OCI-LY7 (cell line): ENCODE measurements around the gene MAPK4. TPM values are rescaled to one million over a fixed set of nuclear protein-coding genes. Genes with fewer than 3 reads are reported as not detected.

Source experiments
- BruUV-seq: library from RNA; stranded (reverse); fragments of 400-500 nt; replicated peaks from 2 replicates; lab custom pipeline; 2021; lab: Mats Ljungman, UMichigan
- CTCF ChIA-PET: fragments of 300-600 bp; sonication (Branson Sonifier 250); formaldehyde crosslinking; loops from one replicate; lab custom pipeline; 2022; ENCODE audit warnings: antibody characterized with exemption; ENCODE audit not compliant: unreplicated experiment; lab: Charles Lee
- POLR2A ChIA-PET: fragments of 300-600 bp; sonication (Branson Sonifier 250); formaldehyde crosslinking; loops from one replicate; lab custom pipeline; 2022; ENCODE audit warnings: antibody characterized with exemption; lab: Charles Lee
- DNase-seq: peaks from one replicate; pipeline ENCODE4 v3.0.0-alpha.2; 2015; ENCODE audit warnings: low spot score
- H2AFZ ChIP-seq: fragments of 200-600 bp; sonication (generic), shearing (Covaris generic); 2 replicates; pipeline ENCODE4 v1.6.1; 2014; ENCODE audit warnings: mild to moderate bottlenecking, antibody characterized with exemption, low read length, moderate library complexity
- H3K27ac ChIP-seq: fragments of 200-600 bp; sonication (generic); 2 replicates; pipeline ENCODE4 v1.5.1; 2014; ENCODE audit warnings: mixed run types, low read depth, mild to moderate bottlenecking, moderate library complexity, low read length, inconsistent platforms; ENCODE audit not compliant: poor library complexity, severe bottlenecking
- H3K36me3 ChIP-seq: fragments of 200-600 bp; sonication (generic); 2 replicates; pipeline ENCODE4 v1.6.1; 2014; ENCODE audit warnings: mild to moderate bottlenecking, antibody characterized with exemption, low read length, moderate library complexity, mixed read lengths; ENCODE audit not compliant: insufficient read depth
- H3K4me1 ChIP-seq: fragments of 200-600 bp; sonication (generic); 2 replicates; pipeline ENCODE4 v1.5.1; 2014; ENCODE audit warnings: mild to moderate bottlenecking, low read length; ENCODE audit not compliant: insufficient read depth, poor library complexity, severe bottlenecking
- H3K4me2 ChIP-seq: fragments of 200-600 bp; sonication (generic); 2 replicates; pipeline ENCODE4 v1.6.1; 2014; ENCODE audit warnings: mild to moderate bottlenecking, low read length
- H3K4me3 ChIP-seq: fragments of 200-600 bp; sonication (generic); 2 replicates; pipeline ENCODE4 v1.5.1; 2014; ENCODE audit warnings: mild to moderate bottlenecking, low read depth, low read length; ENCODE audit not compliant: poor library complexity, severe bottlenecking
- H3K79me2 ChIP-seq: fragments of 200-600 bp; sonication (generic); 2 replicates; pipeline ENCODE4 v1.6.1; 2016; ENCODE audit warnings: low read depth, mild to moderate bottlenecking, low read length, moderate library complexity, mixed read lengths; ENCODE audit not compliant: insufficient read depth
- H3K9me2 ChIP-seq: fragments of 200-600 bp; sonication (generic); 2 replicates; pipeline ENCODE4 v1.6.1; 2016; ENCODE audit warnings: mild to moderate bottlenecking, low read length, mixed read lengths; ENCODE audit not compliant: insufficient read depth
- H3K9me3 ChIP-seq: fragments of 200-600 bp; sonication (generic); 2 replicates; pipeline ENCODE4 v1.6.1; 2014; ENCODE audit warnings: mild to moderate bottlenecking, mixed run types, low read length, mixed read lengths
- H4K20me1 ChIP-seq: fragments of 200-600 bp; sonication (generic); 2 replicates; pipeline ENCODE4 v1.6.1; 2014; ENCODE audit warnings: mild to moderate bottlenecking, antibody characterized with exemption, low read length, moderate library complexity, mixed read lengths; ENCODE audit not compliant: insufficient read depth
- CTCF ChIP-seq: fragments of 200-600 bp; sonication (generic); conservative IDR thresholded peaks from 2 replicates; pipeline ENCODE4 v1.5.1; 2014; ENCODE audit warnings: mild to moderate bottlenecking, antibody characterized with exemption, low read length, moderate library complexity, mixed read lengths
- EZH2phosphoT487 ChIP-seq: fragments of 200-600 bp; sonication (generic); IDR thresholded peaks from 2 replicates; pipeline ENCODE4 v1.6.1; 2018; ENCODE audit warnings: low read depth, borderline replicate concordance, mild to moderate bottlenecking, mixed run types, antibody characterized with exemption, low read length, moderate library complexity, mixed read lengths
- intact Hi-C: fragments of 100-400 bp; cut with micrococcal nuclease; formaldehyde crosslinking; loops from one replicate; pipeline ENCODE4 v1.10.0; 2022; ENCODE audit not compliant: unreplicated experiment
- total RNA-seq, 2 experiments: library from RNA; depleted of rRNA in 1 of 2; stranded (reverse); fragments of >200 nt in 1 of 2; shearing (Covaris generic) in 1 of 2; gene quantifications; 2 replicates each; pipeline ENCODE4 v1.2.3, GENCODE V29; 2014 to 2022

MAPK4 gene
- total RNA-seq, 2 experiments from 2014 or later, result not detected

DNA sequence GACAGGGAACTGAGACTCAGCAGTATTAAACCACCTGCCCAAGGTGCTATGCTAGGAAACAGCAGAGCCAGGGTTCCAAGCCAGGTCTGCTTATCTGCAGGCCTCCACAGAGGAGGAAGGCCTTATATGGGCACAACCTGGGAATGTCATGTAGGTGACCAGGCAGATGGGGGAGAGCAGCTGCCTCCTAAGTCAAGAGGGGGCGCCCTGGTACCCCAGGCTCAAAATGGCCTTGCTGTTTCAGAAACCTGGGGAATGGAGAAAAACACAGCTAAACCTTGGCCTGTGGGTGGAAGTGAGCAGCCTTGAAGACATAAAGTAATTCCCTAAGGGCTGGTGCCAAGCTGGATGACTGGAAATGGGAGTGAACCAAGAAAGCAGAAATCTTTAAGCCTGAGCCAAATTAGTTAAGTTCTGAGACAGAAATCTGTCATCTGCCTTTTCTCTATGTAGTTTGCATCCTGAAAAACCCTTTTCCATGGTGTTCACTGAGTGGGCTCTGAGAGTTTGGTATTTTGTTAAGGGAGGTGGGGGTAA lies 79.1 kb downstream of the MAPK4 start:
- Histone ChIP-seq H3K4me1 (no peaks in the 10 kb centered on the region), H3K79me2 (no peaks in the 10 kb centered on the region), H3K9me3 (no peaks in the 10 kb centered on the region), H3K4me2 (no peak overlapping the region), H3K27ac (no peak overlapping the region), H2AFZ (no peak overlapping the region), H4K20me1 (no peaks in the 10 kb centered on the region), H3K4me3 (no peak overlapping the region), H3K36me3 (no peaks in the 10 kb centered on the region), H3K9me2 (no peaks in the 10 kb centered on the region)
- BruUV-seq, result no TSS peak
- intact Hi-C loops, result no loop called here
- TF ChIP-seq CTCF (no peak), EZH2phosphoT487 (no peak)
- CTCF ChIA-PET, result no interaction called here
- no peak for DNase-seq
- POLR2A ChIA-PET, result no interaction called here

- no peak overlapping the region for H2AFZ ChIP-seq
- POLR2A ChIA-PET, result no interaction called here
- no peak for TF ChIP-seq CTCF
- no peak for TF ChIP-seq EZH2phosphoT487
- DNase-seq, result no peak
- no peaks in the 10 kb centered on the region for H3K36me3 ChIP-seq
- no peaks in the 10 kb centered on the region for H3K9me3 ChIP-seq
- no peaks in the 10 kb centered on the region for H3K79me2 ChIP-seq
- no peaks in the 10 kb centered on the region for H3K9me2 ChIP-seq
- H4K20me1 ChIP-seq, result no peaks in the 10 kb centered on the region
- H3K4me1 ChIP-seq, result no peaks in the 10 kb centered on the region
- BruUV-seq, result no TSS peak
- CTCF ChIA-PET, result no interaction called here
- intact Hi-C loops, result no loop called here
- H3K4me2 ChIP-seq, result no peak overlapping the region
- no peak overlapping the region for H3K4me3 ChIP-seq
- no peak overlapping the region for H3K27ac ChIP-seq
Observed at GRCh38 chr18:50639711-50640110, 79.8 kb downstream of the MAPK4 start.

DNA sequence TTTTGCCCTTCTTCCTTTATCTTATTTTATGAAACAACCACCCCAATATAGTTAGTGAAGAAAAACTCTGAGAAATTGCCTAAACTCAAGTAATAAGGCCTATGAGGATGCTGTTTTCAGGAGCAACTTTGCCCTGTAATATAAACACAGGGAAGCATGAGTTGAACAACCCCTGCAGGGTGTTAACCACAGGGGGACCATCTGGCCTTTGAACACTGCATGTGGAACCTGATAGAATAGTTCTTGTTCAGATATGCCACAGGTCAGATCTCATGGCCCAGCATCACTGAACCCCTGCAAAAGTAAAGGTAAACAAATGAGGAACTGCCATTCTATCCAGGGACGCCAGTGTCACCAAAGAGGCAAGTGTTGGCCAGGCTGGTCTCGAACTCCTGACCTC lies 82.6 kb downstream of the MAPK4 start:
- Histone ChIP-seq H3K79me2 (no peaks in the 10 kb centered on the region), H3K27ac (no peak overlapping the region), H3K9me3 (no peaks in the 10 kb centered on the region), H3K36me3 (no peaks in the 10 kb centered on the region), H3K4me3 (no peak overlapping the region), H4K20me1 (no peaks in the 10 kb centered on the region), H2AFZ (no peak overlapping the region), H3K4me1 (no peaks in the 10 kb centered on the region), H3K9me2 (no peaks in the 10 kb centered on the region), H3K4me2 (no peak overlapping the region)
- ChIA-PET CTCF (no interaction called here), POLR2A (no interaction called here)
- intact Hi-C loops, result no loop called here
- DNase-seq, result no peak
- no peak for TF ChIP-seq CTCF
- no peak for TF ChIP-seq EZH2phosphoT487
- BruUV-seq, result no TSS peak
